Measurements from ENCODE around the gene NGRN.

Gene NGRN

DNA sequence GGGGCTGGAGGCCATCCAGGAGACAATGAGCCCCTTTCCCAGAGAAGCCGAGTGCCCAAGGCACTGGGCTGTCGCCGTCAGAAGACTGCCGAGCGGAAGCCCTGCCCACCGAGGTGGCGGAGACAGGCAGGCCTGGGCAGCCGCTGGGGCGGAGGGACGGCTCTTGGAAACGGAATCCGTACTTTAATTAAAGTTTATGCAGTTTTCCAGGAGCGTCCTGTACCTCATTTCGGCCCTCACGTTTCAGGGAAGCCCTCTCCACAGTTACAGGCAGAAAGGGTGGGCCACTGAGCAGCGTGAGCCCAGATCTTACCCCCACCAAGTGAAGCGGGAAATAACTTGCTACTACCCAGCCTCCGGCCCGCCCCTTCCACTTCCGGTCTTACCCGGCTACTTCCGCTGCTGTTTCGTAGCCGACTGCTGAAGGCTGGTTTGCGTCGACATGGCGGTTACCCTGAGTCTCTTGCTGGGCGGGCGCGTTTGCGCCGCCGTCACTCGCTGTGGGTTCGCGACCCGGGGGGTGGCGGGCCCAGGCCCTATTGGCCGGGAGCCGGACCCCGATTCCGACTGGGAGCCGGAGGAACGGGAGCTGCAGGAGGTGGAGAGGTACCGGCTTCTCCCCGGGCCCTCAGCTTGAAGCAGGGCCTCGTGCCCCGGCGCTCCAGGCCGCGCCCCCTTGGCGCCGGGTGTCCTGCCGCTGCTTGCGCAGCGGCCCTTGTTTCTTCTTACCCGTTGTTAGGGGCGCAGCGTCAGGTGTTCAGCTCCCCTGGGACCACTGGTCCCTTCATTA is at the start of gene NGRN:
TSS of gene NGRN (plus strand) at position 402 of the 790 bp plus-strand sequence. CDS start at position 443, 41 bp downstream.
- FAIRE-seq: no peak

GRCh38 chr15:90217671-90218394 is 47.6 kb upstream of the NGRN start:
- no peak for FAIRE-seq

DNA sequence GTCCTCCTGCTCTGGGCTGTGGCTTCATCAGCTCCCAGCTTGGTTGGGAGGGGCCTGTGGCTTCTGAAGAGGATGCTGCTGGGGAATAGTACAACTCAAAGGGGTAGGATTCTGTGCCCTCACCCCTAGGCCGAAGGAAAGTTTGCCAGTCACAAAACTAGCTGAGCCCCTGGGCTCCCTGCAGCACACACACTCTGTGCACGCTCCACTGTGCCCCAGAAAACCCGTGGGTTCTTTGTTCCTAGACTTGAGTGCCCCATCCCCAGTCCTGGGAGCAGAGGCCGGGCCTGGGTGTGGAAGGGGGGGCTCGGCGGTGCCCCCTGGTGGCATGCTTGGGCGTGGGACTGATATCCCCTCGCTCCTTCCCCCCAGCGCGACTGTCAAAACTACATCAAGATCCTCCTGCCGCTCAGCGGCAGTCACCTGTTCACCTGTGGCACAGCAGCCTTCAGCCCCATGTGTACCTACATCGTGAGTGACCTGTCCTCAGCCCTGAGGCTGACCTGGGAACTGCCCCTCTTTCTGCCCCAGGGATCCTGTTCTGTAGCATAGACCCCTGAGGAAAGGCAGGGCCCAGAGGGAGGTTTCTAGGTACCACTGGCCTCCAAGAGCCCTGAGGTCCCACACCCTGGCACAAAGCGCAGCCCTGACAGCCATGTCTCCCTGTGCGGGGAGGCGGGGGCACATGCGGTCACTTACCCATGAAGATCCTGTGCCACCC is 45.9 kb upstream of the NGRN start:
- no peak for FAIRE-seq

- no peak for FAIRE-seq
Measured at GRCh38 chr15:90221246-90221900, 44.1 kb upstream of the NGRN start.

DNA sequence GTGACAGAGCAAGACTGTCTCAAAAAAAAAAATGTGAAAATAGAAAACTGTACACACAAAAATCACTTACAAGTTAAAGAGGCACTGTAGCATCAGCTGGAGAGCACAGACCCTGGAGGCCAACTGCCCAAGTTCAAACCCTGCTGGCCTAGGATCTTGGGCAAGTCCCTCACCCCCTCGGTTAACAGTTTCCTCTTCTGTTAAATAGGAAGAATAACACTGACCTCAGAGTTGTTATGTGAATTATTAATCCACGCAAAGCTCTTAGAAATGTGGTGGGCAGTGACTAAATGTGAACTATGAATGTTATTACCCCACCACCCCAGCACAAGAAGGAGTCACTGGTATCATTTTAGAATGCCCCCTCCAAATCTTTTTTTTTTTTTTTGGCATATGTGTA is 42.9 kb upstream of the NGRN start:
- FAIRE-seq: no peak

DNA sequence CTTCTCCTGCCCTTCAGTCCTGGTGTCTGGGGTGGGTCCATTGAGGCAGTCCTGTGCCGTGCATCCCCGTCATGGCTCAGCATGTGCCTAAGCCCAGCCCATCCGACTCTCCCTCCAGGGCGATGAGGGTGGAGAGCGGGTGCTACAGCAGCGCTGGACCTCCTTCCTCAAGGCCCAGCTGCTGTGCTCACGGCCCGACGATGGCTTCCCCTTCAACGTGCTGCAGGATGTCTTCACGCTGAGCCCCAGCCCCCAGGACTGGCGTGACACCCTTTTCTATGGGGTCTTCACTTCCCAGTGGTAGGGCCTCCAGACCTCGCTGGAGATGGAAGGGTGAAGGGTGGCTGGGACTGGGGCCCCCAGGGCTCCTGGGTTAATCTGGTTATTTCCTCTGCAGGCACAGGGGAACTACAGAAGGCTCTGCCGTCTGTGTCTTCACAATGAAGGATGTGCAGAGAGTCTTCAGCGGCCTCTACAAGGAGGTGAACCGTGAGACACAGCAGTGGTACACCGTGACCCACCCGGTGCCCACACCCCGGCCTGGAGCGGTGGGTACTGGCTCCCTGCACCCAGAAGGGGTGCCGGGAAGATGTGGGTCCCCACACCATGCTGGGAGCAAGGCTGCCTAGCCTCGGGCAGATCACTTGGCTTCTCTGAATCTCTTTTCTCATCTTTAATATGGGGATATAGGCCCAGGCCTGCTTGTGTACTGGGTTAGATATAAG is 41.9 kb upstream of the NGRN start:
- no peak for FAIRE-seq

DNA sequence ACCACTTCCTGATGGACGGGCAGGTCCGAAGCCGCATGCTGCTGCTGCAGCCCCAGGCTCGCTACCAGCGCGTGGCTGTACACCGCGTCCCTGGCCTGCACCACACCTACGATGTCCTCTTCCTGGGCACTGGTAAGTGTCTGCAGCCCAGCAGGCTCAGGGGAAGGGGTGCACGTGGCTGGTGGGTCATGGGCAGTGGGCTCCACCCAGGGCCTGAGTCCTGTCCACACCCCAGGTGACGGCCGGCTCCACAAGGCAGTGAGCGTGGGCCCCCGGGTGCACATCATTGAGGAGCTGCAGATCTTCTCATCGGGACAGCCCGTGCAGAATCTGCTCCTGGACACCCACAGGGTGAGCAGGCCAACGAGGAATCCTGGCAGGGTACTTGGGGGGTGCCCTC is 40.4 kb upstream of the NGRN start:
- FAIRE-seq: no peak

- FAIRE-seq: no peak
Measured at GRCh38 chr15:90225504-90226234, 39.8 kb upstream of the NGRN start.

GRCh38 chr15:90227336-90227735 is 38.1 kb upstream of the NGRN start:
- FAIRE-seq: no peak

DNA sequence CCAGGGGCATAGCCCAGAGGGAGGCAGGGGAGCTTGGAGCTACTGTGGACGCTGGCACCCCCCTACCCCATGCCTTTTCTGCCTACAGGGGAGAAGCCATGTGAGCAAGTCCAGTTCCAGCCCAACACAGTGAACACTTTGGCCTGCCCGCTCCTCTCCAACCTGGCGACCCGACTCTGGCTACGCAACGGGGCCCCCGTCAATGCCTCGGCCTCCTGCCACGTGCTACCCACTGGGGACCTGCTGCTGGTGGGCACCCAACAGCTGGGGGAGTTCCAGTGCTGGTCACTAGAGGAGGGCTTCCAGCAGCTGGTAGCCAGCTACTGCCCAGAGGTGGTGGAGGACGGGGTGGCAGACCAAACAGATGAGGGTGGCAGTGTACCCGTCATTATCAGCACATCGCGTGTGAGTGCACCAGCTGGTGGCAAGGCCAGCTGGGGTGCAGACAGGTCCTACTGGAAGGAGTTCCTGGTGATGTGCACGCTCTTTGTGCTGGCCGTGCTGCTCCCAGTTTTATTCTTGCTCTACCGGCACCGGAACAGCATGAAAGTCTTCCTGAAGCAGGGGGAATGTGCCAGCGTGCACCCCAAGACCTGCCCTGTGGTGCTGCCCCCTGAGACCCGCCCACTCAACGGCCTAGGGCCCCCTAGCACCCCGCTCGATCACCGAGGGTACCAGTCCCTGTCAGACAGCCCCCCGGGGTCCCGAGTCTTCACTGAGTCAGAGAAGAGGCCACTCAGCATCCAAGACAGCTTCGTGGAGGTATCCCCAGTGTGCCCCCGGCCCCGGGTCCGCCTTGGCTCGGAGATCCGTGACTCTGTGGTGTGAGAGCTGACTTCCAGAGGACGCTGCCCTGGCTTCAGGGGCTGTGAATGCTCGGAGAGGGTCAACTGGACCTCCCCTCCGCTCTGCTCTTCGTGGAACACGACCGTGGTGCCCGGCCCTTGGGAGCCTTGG is 37.4 kb upstream of the NGRN start:
- FAIRE-seq: no peak

DNA sequence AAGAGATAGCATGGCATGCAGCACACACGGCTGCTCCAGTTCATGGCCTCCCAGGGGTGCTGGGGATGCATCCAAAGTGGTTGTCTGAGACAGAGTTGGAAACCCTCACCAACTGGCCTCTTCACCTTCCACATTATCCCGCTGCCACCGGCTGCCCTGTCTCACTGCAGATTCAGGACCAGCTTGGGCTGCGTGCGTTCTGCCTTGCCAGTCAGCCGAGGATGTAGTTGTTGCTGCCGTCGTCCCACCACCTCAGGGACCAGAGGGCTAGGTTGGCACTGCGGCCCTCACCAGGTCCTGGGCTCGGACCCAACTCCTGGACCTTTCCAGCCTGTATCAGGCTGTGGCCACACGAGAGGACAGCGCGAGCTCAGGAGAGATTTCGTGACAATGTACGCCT is 36.5 kb upstream of the NGRN start:
- no peak for FAIRE-seq

GRCh38 chr15:90230071-90230494 is 35.4 kb upstream of the NGRN start:
- FAIRE-seq: no peak

- no peak for FAIRE-seq
Measured at GRCh38 chr15:90230610-90231009, 34.9 kb upstream of the NGRN start.

- FAIRE-seq: no peak
Measured at GRCh38 chr15:90231028-90232017, 34.1 kb upstream of the NGRN start.

DNA sequence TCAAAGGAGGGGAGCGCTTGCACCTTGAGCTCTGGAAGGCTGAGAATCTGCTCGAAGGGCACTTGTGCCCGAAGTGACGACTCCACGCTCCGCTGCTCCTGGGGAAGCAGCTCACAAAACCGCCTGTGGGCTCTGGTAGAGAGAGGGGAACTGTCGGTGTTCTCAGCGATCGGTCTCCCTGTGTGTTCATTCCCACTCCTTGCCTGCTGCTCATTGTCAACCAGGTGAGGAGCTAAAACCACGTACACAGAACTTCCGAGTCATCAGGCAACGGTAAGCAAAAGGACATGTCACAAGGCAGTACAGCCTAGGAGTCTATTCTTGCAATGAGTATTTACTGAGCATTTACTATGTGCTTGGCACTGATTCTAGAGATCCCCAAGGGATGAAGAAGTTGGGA is 33.3 kb upstream of the NGRN start:
- FAIRE-seq: no peak

DNA sequence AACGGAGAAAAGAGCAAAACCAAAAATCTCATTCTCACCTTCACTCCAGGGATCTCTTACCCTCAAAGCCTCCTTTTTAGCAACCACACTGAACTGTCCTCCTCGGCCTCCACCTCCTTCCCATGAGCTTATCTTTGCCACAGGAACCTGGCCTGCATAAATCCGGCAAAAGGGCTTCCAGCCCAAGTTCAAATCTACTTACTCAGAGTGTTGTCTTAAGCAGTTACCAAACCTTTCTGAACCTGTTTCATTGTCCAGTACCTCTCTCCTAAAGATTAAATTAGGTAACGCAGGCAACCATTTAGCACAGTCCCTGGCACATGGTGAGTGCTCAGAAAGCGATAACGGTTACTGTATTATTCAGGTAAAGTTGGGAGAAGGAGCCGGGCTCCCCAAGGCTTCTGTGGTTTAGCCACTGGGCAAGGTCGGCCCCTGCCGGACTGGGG is 32.5 kb upstream of the NGRN start:
- no peak for FAIRE-seq

- FAIRE-seq: no peak
Measured at GRCh38 chr15:90233387-90234095, 31.9 kb upstream of the NGRN start, which contains the start of gene CIB1. CIB1 (minus strand) TSS chr15:90233941; CDS start chr15:90233885, 56 bp downstream.

Measured in islet of Langerhans (tissue), 1 donor.